GM23338 (cell line): ENCODE data around the gene SFXN5. TPM values are rescaled to one million over a fixed set of nuclear protein-coding genes. Genes with fewer than 3 reads are reported as not detected.

Experiments used
- ATAC-seq: fragments of 200-7000 bp; cut with Tn5 transposase; 3 replicates; pipeline ENCODE4 v1.9.1; 2020
- DNase-seq: peaks from one replicate; pipeline ENCODE4 v3.0.0-alpha.2; 2015; ENCODE audit warnings: low spot score
- H2AFZ ChIP-seq: fragments of 200-600 bp; sonication (generic); 2 replicates; pipeline ENCODE4 v1.8.0; 2016; ENCODE audit warnings: antibody characterized with exemption, mild to moderate bottlenecking, moderate library complexity
- H3F3A ChIP-seq: fragments of 200-600 bp; sonication (generic); replicated peaks from 2 replicates; pipeline ENCODE4 v1.8.0; 2017; ENCODE audit warnings: antibody characterized with exemption, mixed run types, low read depth
- H3K27ac ChIP-seq: fragments of 200-600 bp; sonication (generic); 2 replicates; pipeline ENCODE4 v1.6.1; 2016; ENCODE audit warnings: low read depth
- H3K27me3 ChIP-seq: fragments of 200-600 bp; sonication (generic); 2 replicates; pipeline ENCODE4 v1.8.0; 2016; ENCODE audit warnings: mild to moderate bottlenecking, mixed run types, moderate library complexity; ENCODE audit not compliant: insufficient read depth
- H3K36me3 ChIP-seq: fragments of 200-600 bp; sonication (generic); 2 replicates; pipeline ENCODE4 v1.8.0; 2016; ENCODE audit warnings: mild to moderate bottlenecking; ENCODE audit not compliant: insufficient read depth
- H3K4me1 ChIP-seq: fragments of 200-600 bp; sonication (generic); 2 replicates; pipeline ENCODE4 v1.8.0; 2016; ENCODE audit warnings: mild to moderate bottlenecking, moderate library complexity; ENCODE audit not compliant: insufficient read depth
- H3K4me2 ChIP-seq: fragments of 200-600 bp; sonication (generic); 2 replicates; pipeline ENCODE4 v1.7.1; 2017; ENCODE audit warnings: mixed run types
- H3K4me3 ChIP-seq: fragments of 200-600 bp; sonication (generic); 2 replicates; pipeline ENCODE4 v1.6.1; 2016; ENCODE audit warnings: mixed run types
- H3K79me2 ChIP-seq: fragments of 200-600 bp; sonication (generic); replicated peaks from 2 replicates; pipeline ENCODE4 v1.8.0; 2017; ENCODE audit warnings: mild to moderate bottlenecking; ENCODE audit not compliant: insufficient read depth
- H3K9me2 ChIP-seq: fragments of 200-600 bp; sonication (generic); 2 replicates; pipeline ENCODE4 v1.8.0; 2017; ENCODE audit not compliant: insufficient read depth
- H4K20me1 ChIP-seq: fragments of 200-600 bp; sonication (generic); replicated peaks from 2 replicates; pipeline ENCODE4 v1.8.0; 2017; ENCODE audit warnings: mild to moderate bottlenecking; ENCODE audit not compliant: insufficient read depth
- H3K27ac Mint-ChIP-seq: 2 replicates; pipeline ENCODE4 v1.8.0; 2020; ENCODE audit warnings: inconsistent platforms, mild to moderate bottlenecking, moderate library complexity, mixed read lengths
- H3K27me3 Mint-ChIP-seq: 3 replicates; pipeline ENCODE4 v1.8.0; 2022; ENCODE audit warnings: low read depth, mild to moderate bottlenecking, moderate library complexity, mixed read lengths, inconsistent platforms; ENCODE audit not compliant: insufficient read depth, poor library complexity
- H3K36me3 Mint-ChIP-seq: 3 replicates; pipeline ENCODE4 v1.8.0; 2021; ENCODE audit warnings: low read depth, mild to moderate bottlenecking, inconsistent platforms, moderate library complexity, mixed read lengths
- H3K4me1 Mint-ChIP-seq: 3 replicates; pipeline ENCODE4 v1.8.0; 2020; ENCODE audit warnings: mild to moderate bottlenecking, inconsistent platforms, mixed read lengths
- H3K4me3 Mint-ChIP-seq: 3 replicates; pipeline ENCODE4 v1.8.0; 2021; ENCODE audit warnings: moderate library complexity, mild to moderate bottlenecking, inconsistent platforms, mixed read lengths
- H3K9me3 Mint-ChIP-seq: 3 replicates; pipeline ENCODE4 v1.8.0; 2020; ENCODE audit warnings: moderate library complexity, mild to moderate bottlenecking, inconsistent platforms, mixed read lengths
- CTCF ChIP-seq, 2 experiments: fragments of 200-600 bp in 1 of 2; sonication (generic) in 1 of 2; conservative IDR thresholded peaks; 2 replicates each; pipeline versions ENCODE4 v1.5.1 to v1.6.1; 2016 to 2017; ENCODE audit warnings: antibody characterized with exemption in 2 of 2, low read depth in 2 of 2, mild to moderate bottlenecking in 2 of 2, moderate library complexity in 1 of 2
- EZH2phosphoT487 ChIP-seq: fragments of 200-600 bp; sonication (generic); IDR thresholded peaks from one replicate; pipeline ENCODE4 v1.8.1; 2018; ENCODE audit warnings: antibody characterized with exemption; ENCODE audit not compliant: unreplicated experiment
- JUNB ChIP-seq: IDR thresholded peaks from one replicate; pipeline ENCODE4 v1.6.1; 2016; ENCODE audit warnings: antibody characterized with exemption; ENCODE audit not compliant: unreplicated experiment
- NANOG ChIP-seq: IDR thresholded peaks from 2 replicates; pipeline ENCODE4 v1.6.1; 2016; ENCODE audit warnings: antibody characterized with exemption, borderline replicate concordance
- POLR2AphosphoS5 ChIP-seq: IDR thresholded peaks from 2 replicates; pipeline ENCODE4 v1.6.1; 2016; ENCODE audit warnings: antibody characterized with exemption, low read depth
- ZNF114 ChIP-seq: fragments of 250-450 bp; sonication (Bioruptor Pico); IDR thresholded peaks from 2 replicates; pipeline ENCODE4 v1.5.0; 2020; ENCODE audit warnings: mild to moderate bottlenecking, moderate library complexity
- ZNF331 ChIP-seq: fragments of 250-450 bp; sonication (Bioruptor Pico); IDR thresholded peaks from 2 replicates; pipeline ENCODE4 v1.5.0; 2020; ENCODE audit warnings: low read depth, mild to moderate bottlenecking, moderate library complexity
- ZNF462 ChIP-seq: fragments of 250-450 bp; sonication (Bioruptor Pico); IDR thresholded peaks from 2 replicates; pipeline ENCODE4 v1.5.0; 2020; ENCODE audit warnings: mild to moderate bottlenecking, moderate library complexity
- polyA plus RNA-seq: library from polyadenylated mRNA; unstranded; fragments of >200 nt; fragmentation: Nextera tagmentation; extraction: Ambion mirVana; gene quantifications from 2 replicates; pipeline ENCODE4 v1.2.1, GENCODE V29; 2016
- total RNA-seq: library from RNA; depleted of rRNA; stranded (reverse); fragments of >200 nt; shearing (Covaris generic); gene quantifications from 2 replicates; pipeline ENCODE4 v1.2.3, GENCODE V29; 2014

The SFXN5 gene
- total and polyA plus RNA-seq, 2 experiments from 2014 or later, result 23.6 to 25.8 TPM

GRCh38 chr2:72972352-72973136, 99.0 kb downstream of the SFXN5 start:
- Mint-ChIP-seq H3K4me3 (no peak overlapping the region), H3K4me1 (peaks cover 56% of the 10 kb centered on the region), H3K36me3 (no peaks in the 10 kb centered on the region), H3K9me3 (no peaks in the 10 kb centered on the region), H3K27ac (peak overlapping the region; percentile 70; the same call in 1 of the 2 replicates), H3K27me3 (peaks cover 7% of the 10 kb centered on the region)
- DNase-seq (no peak), ATAC-seq (peak; percentile 16)
- Histone ChIP-seq H2AFZ (no peak overlapping the region), H3K27me3 (no peaks in the 10 kb centered on the region), H3F3A (no peaks in the 10 kb centered on the region), H3K36me3 (no peaks in the 10 kb centered on the region), H3K4me1 (peaks cover 41% of the 10 kb centered on the region), H3K9me2 (no peaks in the 10 kb centered on the region), H3K79me2 (no peaks in the 10 kb centered on the region), H4K20me1 (no peaks in the 10 kb centered on the region), H3K4me3 (no peak overlapping the region), H3K27ac (no peak overlapping the region), H3K4me2 (no peak overlapping the region)
- no peak for TF ChIP-seq NANOG
- TF ChIP-seq ZNF331 (CRISPR knock-in tag), result no peak
- TF ChIP-seq ZNF114 (CRISPR knock-in tag), result no peak
- TF ChIP-seq JUNB, result no peak
- peak in 1 of 2 experiments; percentile 13; a peak in 1 of 4 replicates for TF ChIP-seq CTCF (conservative IDR thresholded peaks at IDR 0.05; ENCODE audit: low read depth in 2 of 2)
- no peak for TF ChIP-seq POLR2AphosphoS5
- TF ChIP-seq ZNF462 (CRISPR knock-in tag), result no peak
- TF ChIP-seq EZH2phosphoT487, result no peak
